Measurements from ENCODE around the gene SAPCD2. TPM values are rescaled to one million over a fixed set of nuclear protein-coding genes. Genes with fewer than 3 reads are reported as not detected.

Gene SAPCD2
- total RNA-seq, 3 donors from 2014 or later, result 2.7 to 11.2 (median 6.0) TPM

- Histone ChIP-seq H3K4me3 (no peak overlapping the region), H3K4me1 (ENCODE audit: low read depth) (peaks cover 31% of the 10 kb centered on the region), H3K36me3 (ENCODE audit: low read depth) (no peaks in the 10 kb centered on the region), H3K9me3 (no peaks in the 10 kb centered on the region)
- TF ChIP-seq CTCF (IDR thresholded peaks at IDR 0.05), result no peak
- intact Hi-C loops (cut with DNase I, micrococcal nuclease), result no loop called here
- ATAC-seq (peak; percentile 6), DNase-seq (no peak)
These were observed 534 bp upstream of the SAPCD2 start for GRCh38 chr9:137070906-137071275.

GRCh38 chr9:137069508-137070091 is 757 bp downstream of the SAPCD2 start:
- Histone ChIP-seq H3K4me3 (peak overlapping the region; percentile 14), H3K9me3 (no peaks in the 10 kb centered on the region), H3K4me1 (ENCODE audit: low read depth) (peaks cover 31% of the 10 kb centered on the region), H3K36me3 (ENCODE audit: low read depth) (no peaks in the 10 kb centered on the region)
- ATAC-seq (peak; percentile 6), DNase-seq (peak in 1 of 3 donors; percentile 53)
- intact Hi-C loops (cut with DNase I, micrococcal nuclease), result no loop called here
- no peak for TF ChIP-seq CTCF (IDR thresholded peaks at IDR 0.05)

- no peaks in the 10 kb centered on the region for H3K36me3 ChIP-seq (ENCODE audit: low read depth)
- no peaks in the 10 kb centered on the region for H3K9me3 ChIP-seq
- intact Hi-C loops (cut with DNase I, micrococcal nuclease), result no loop called here
- no peak overlapping the region for H3K4me3 ChIP-seq
- DNase-seq, result peak in 1 of 3 donors; percentile 36
- ATAC-seq, result no peak
- TF ChIP-seq CTCF (IDR thresholded peaks at IDR 0.05), result no peak
- H3K4me1 ChIP-seq (ENCODE audit: low read depth), result peaks cover 31% of the 10 kb centered on the region
These were observed 1.5 kb downstream of the SAPCD2 start for GRCh38 chr9:137068539-137069507.

GRCh38 chr9:137067860-137068538 is 2.4 kb downstream of the SAPCD2 start:
- H3K36me3 ChIP-seq (ENCODE audit: low read depth), result no peaks in the 10 kb centered on the region
- no peak overlapping the region for H3K4me3 ChIP-seq
- peak; percentile 84 for TF ChIP-seq CTCF (IDR thresholded peaks at IDR 0.05)
- DNase-seq (peak; percentile 84 to 92 (median 85)), ATAC-seq (peak; percentile 73)
- intact Hi-C loops (cut with DNase I, micrococcal nuclease), result no loop called here
- no peaks in the 10 kb centered on the region for H3K9me3 ChIP-seq
- H3K4me1 ChIP-seq (ENCODE audit: low read depth), result peaks cover 27% of the 10 kb centered on the region

GRCh38 chr9:137066096-137066861 is 4.1 kb downstream of the SAPCD2 start:
- Histone ChIP-seq H3K9me3 (no peaks in the 10 kb centered on the region), H3K4me3 (no peak overlapping the region), H3K36me3 (ENCODE audit: low read depth) (no peaks in the 10 kb centered on the region), H3K4me1 (ENCODE audit: low read depth) (peaks cover 26% of the 10 kb centered on the region)
- no peak for TF ChIP-seq CTCF (IDR thresholded peaks at IDR 0.05)
- ATAC-seq (no peak), DNase-seq (no peak)
- intact Hi-C loops (cut with DNase I, micrococcal nuclease), result no loop called here
